Activated naive CD8-positive, alpha-beta T cell treated with anti-CD3 and anti-CD28 coated beads, Interleukin-2, amount 10 ng/mL, durations not matched to agents 7 days and 5 days (primary cell): Measurements from ENCODE around the gene GPR89A. TPM values are rescaled to one million over a fixed set of nuclear protein-coding genes. Genes with fewer than 3 reads are reported as not detected.
"Not testable (repeated sequence)": the region's sequence is repeated elsewhere in the genome, so short reads cannot be mapped to it uniquely, and the experiment has no call there.

Experiments used
- ATAC-seq: fragments of 150-1000 bp; cut with Tn5 transposase; one replicate; pipeline ENCODE4 v1.10.0; 2021; ENCODE audit warnings: low read depth, moderate library complexity
- POLR2A ChIA-PET: fragments of 350-600 bp; sonication (Branson Sonifier 250); formaldehyde crosslinking; loops from one replicate; lab custom pipeline; 2021; ENCODE audit warnings: antibody characterized with exemption; lab: Charles Lee
- DNase-seq: peaks from one replicate; pipeline ENCODE4 v3.0.0; 2021
- H3K27ac Mint-ChIP-seq: one replicate; pipeline ENCODE4 v1.8.0; 2022; ENCODE audit warnings: mild to moderate bottlenecking, mixed read lengths
- H3K27me3 Mint-ChIP-seq: one replicate; pipeline ENCODE4 v1.8.0; 2022; ENCODE audit warnings: mild to moderate bottlenecking, moderate library complexity, mixed read lengths
- H3K36me3 Mint-ChIP-seq: one replicate; pipeline ENCODE4 v1.8.0; 2021; ENCODE audit warnings: mild to moderate bottlenecking, mixed read lengths
- H3K4me1 Mint-ChIP-seq: one replicate; pipeline ENCODE4 v1.8.0; 2021; ENCODE audit warnings: mixed read lengths
- H3K4me3 Mint-ChIP-seq: one replicate; pipeline ENCODE4 v1.8.0; 2022; ENCODE audit warnings: mild to moderate bottlenecking, moderate library complexity, mixed read lengths
- H3K9me3 Mint-ChIP-seq: one replicate; pipeline ENCODE4 v1.8.0; 2021; ENCODE audit warnings: mixed read lengths
- total RNA-seq, 2 experiments: library from RNA; stranded (reverse); gene quantifications; one replicate each; pipeline ENCODE4 v1.2.3, GENCODE V29; 2021

The GPR89A gene
- total RNA-seq, 2 experiments from 2014 or later: 33.1 to 36.6 TPM

GRCh38 chr1:145641886-145642285, 34.1 kb downstream of the GPR89A start:
- DNase-seq, POLR2A ChIA-PET, H3K36me3 Mint-ChIP-seq, H3K4me3 Mint-ChIP-seq, H3K9me3 Mint-ChIP-seq, H3K4me1 Mint-ChIP-seq, H3K27me3 Mint-ChIP-seq, H3K27ac Mint-ChIP-seq: not testable (repeated sequence)
- ATAC-seq: peak; percentile 48

DNA sequence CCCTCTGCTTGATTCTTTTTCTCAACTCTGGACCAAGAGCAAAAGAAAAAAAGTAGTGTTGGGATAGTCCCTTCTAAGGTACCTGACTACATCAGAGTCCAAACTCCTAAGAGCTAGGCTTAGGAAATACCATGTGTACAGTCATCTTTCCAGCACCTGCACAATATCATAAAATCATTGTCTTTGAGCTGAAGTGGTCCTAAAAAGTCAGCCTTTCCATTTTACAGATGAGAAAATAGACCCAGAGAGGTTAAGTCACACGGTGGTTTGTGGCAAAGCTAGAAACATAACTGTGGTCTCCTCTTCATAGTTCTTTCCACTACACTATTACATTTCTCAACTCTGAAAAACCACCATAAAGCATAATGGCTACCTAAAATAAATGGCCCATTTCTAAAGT, 36.2 kb downstream of the GPR89A start:
- DNase-seq, H3K4me1 Mint-ChIP-seq, H3K36me3 Mint-ChIP-seq, H3K9me3 Mint-ChIP-seq, POLR2A ChIA-PET, H3K27me3 Mint-ChIP-seq, H3K27ac Mint-ChIP-seq, H3K4me3 Mint-ChIP-seq: not testable (repeated sequence)
- ATAC-seq: peak; percentile 52

DNA sequence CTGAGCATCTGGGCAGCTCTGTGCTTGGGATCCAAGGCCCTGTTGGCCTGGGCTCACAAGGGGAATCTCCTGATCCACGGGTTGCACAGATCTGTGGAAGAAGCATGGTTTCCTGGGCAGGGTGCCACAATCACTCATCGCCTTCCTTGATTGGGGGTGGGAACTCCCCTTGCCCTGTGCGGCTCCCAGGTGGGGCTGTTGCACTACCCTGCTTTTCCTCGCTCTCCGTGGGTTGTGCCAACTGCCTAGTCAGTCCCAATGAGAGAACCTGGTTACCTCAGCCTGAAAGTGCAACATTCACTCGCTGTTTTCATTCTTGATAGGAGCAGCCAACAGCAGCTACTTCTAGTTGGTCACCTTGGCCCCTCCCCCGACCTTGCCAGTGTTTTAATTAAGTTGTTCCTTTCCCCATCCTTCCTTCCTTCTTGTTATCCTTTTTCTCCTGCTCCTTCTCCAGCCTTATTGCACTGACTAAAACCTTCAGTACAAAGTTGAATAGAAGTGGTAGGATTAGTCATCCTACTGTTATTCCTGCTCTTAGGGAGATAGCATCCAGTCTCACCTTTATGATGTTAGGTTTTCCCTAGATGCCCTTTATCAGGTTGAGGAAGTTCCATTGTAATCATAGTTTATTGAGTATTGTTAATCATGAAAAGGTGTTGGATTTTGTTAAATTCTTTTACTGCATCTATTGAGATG, 48.6 kb downstream of the GPR89A start:
- DNase-seq, H3K27ac Mint-ChIP-seq, H3K9me3 Mint-ChIP-seq, H3K4me3 Mint-ChIP-seq, H3K27me3 Mint-ChIP-seq, POLR2A ChIA-PET, H3K4me1 Mint-ChIP-seq, ATAC-seq: not testable (repeated sequence)
- peaks cover 14% of the 10 kb centered on the region for H3K36me3 Mint-ChIP-seq

DNA sequence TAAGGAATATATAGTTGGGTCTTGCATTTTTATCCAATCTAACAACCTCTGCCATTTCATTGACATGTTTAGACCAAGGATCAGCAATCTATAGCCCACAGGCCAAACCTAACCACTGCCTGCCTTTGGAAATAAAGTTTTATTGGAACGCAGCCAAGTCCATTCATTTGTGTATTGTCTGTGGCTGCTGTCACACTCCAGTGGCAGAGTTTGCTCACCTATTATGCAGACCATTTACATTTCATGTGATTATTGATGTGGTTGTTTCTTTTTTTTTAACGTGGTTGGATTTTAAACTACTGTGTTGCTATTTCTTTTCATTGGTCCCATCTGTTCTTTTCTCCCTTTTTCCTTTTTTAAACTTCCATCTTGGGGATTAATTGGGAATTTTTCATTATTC, 54.7 kb downstream of the GPR89A start:
- ATAC-seq, H3K27me3 Mint-ChIP-seq, H3K4me3 Mint-ChIP-seq, POLR2A ChIA-PET, H3K4me1 Mint-ChIP-seq, DNase-seq, H3K27ac Mint-ChIP-seq, H3K9me3 Mint-ChIP-seq: not testable (repeated sequence)
- H3K36me3 Mint-ChIP-seq: peaks cover 16% of the 10 kb centered on the region

DNA sequence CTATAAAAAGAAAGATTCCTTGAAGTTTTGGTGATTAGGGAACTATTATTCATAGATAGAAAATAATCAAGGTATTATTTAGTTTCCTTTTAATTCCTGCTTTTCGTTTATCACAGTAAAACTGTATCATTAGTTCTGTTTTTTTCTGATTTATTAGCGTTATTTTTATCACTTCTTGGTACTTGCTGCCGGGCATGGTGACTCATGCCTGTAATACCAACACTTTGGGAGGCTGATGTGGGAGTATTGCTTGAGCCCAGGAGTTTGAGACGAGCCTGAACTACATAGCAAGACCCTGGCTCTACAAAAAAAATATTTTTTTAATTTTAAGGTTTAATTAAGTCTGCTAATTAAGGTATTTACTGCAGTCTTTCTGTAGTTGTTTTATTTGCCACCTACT, 57.2 kb downstream of the GPR89A start:
- H3K36me3 Mint-ChIP-seq: peaks cover 17% of the 10 kb centered on the region
- H3K9me3 Mint-ChIP-seq, ATAC-seq, H3K4me1 Mint-ChIP-seq, H3K27me3 Mint-ChIP-seq, DNase-seq, H3K27ac Mint-ChIP-seq, POLR2A ChIA-PET, H3K4me3 Mint-ChIP-seq: not testable (repeated sequence)

GRCh38 chr1:145670995-145671745, 63.4 kb downstream of the GPR89A start:
- DNase-seq, ATAC-seq: not testable (repeated sequence)

DNA sequence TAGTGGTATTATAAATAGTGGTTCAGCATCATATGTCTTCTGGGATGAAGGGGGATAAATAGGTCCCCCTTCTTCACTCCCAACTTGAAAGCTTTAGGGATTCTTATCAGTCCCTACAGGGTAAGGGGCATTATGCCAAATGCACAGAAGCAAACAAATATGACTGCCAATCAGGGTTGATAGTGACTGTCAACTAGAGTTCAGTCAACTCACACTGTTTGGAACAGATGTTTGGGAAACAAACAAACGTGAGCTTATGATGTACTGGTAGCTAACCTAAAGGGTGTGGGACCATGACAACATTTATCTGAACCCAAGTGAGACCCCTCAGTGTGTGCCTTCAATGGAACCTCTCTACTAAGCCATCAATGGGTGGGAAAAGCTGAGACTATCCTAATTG, 65.4 kb downstream of the GPR89A start:
- H3K4me1 Mint-ChIP-seq: peaks cover 12% of the 10 kb centered on the region
- ATAC-seq, DNase-seq, POLR2A ChIA-PET, H3K4me3 Mint-ChIP-seq, H3K9me3 Mint-ChIP-seq, H3K27me3 Mint-ChIP-seq, H3K27ac Mint-ChIP-seq, H3K36me3 Mint-ChIP-seq: not testable (repeated sequence)

More at GRCh38 chr1:145670995-145671745, 63.4 kb downstream of the GPR89A start:
- Mint-ChIP-seq H3K36me3 (peaks cover 19% of the 10 kb centered on the region), H3K4me1 (peaks cover 12% of the 10 kb centered on the region)
- H3K27me3 Mint-ChIP-seq, H3K4me3 Mint-ChIP-seq, POLR2A ChIA-PET, H3K27ac Mint-ChIP-seq, H3K9me3 Mint-ChIP-seq: not testable (repeated sequence)

DNA sequence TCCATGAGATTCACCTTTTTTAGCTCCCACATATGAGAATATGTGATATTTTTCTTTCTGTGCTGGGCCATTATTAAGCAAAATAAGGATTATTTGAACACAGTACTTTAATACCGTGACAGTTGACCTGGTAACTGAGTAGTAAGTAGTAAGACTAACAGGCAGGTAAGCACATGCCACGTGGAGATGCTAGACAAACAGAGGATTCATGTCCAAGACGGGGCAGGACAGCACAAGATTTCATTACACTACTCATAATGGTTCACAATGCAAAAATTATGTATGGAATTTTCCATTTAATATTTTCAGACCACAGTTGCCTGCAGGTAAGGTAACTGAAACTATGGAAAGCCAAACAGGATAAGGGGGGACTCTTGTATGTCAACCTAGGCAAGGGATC, 77.1 kb downstream of the GPR89A start:
- peaks cover 12% of the 10 kb centered on the region for H3K4me1 Mint-ChIP-seq
- POLR2A ChIA-PET, H3K9me3 Mint-ChIP-seq, ATAC-seq, DNase-seq, H3K4me3 Mint-ChIP-seq, H3K27me3 Mint-ChIP-seq, H3K27ac Mint-ChIP-seq: not testable (repeated sequence)
- peaks cover 12% of the 10 kb centered on the region for H3K36me3 Mint-ChIP-seq

GRCh38 chr1:145686078-145686477, 78.3 kb downstream of the GPR89A start:
- ATAC-seq, POLR2A ChIA-PET, H3K27me3 Mint-ChIP-seq, H3K4me3 Mint-ChIP-seq, H3K27ac Mint-ChIP-seq, DNase-seq, H3K9me3 Mint-ChIP-seq: not testable (repeated sequence)
- Mint-ChIP-seq H3K4me1 (peaks cover 22% of the 10 kb centered on the region), H3K36me3 (peaks cover 12% of the 10 kb centered on the region)

- no peak for ATAC-seq
- POLR2A ChIA-PET: no interaction called here
- Mint-ChIP-seq H3K4me3 (peak overlapping the region; percentile 3), H3K36me3 (peaks cover 10% of the 10 kb centered on the region), H3K27ac (peak overlapping the region; percentile 78), H3K4me1 (peaks cover 22% of the 10 kb centered on the region), H3K27me3 (no peaks in the 10 kb centered on the region), H3K9me3 (no peaks in the 10 kb centered on the region)
- no peak for DNase-seq
These were observed 80.5 kb downstream of the GPR89A start for GRCh38 chr1:145688328-145688727.

DNA sequence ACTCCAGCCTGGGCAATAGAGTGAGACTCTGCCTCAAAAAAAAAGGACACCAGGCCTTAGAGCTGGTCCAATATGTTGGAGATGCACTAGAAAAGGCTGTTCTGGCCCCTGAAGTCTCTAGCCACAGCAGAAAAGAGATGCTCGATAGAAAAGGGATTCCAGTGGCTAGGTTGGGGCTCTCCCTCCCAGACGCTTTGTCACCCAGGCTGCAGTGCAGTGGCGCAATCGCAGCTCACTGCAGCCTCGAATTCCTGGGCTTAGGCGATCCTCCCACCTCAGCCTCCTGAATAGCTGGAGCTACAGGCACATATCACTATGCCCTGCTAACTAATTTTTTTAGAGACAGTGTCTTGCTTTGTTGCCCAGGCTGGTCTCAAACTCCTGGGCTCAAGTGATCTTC, 81.1 kb downstream of the GPR89A start:
- ATAC-seq: no peak
- Mint-ChIP-seq H3K4me3 (no peak overlapping the region), H3K9me3 (peaks cover 1% of the 10 kb centered on the region), H3K36me3 (peaks cover 10% of the 10 kb centered on the region), H3K4me1 (peaks cover 22% of the 10 kb centered on the region), H3K27me3 (no peaks in the 10 kb centered on the region), H3K27ac (no peak overlapping the region)
- POLR2A ChIA-PET: interaction anchor here (1.2 kb wide), 1 partner anchor 10 kb away, joined by 3 read pairs; no protein-coding TSS in a partner anchor
- no peak for DNase-seq

GRCh38 chr1:145689922-145690321, 82.1 kb downstream of the GPR89A start:
- Mint-ChIP-seq H3K4me3 (peak overlapping the region; percentile 34), H3K36me3 (peaks cover 10% of the 10 kb centered on the region), H3K4me1 (peaks cover 22% of the 10 kb centered on the region), H3K27ac (peak overlapping the region; percentile 75), H3K27me3 (no peaks in the 10 kb centered on the region), H3K9me3 (peaks cover 1% of the 10 kb centered on the region)
- DNase-seq (no peak), ATAC-seq (no peak)
- POLR2A ChIA-PET: interaction anchor here (1.2 kb wide), 1 partner anchor 11 kb away, joined by 3 read pairs; no protein-coding TSS in a partner anchor

DNA sequence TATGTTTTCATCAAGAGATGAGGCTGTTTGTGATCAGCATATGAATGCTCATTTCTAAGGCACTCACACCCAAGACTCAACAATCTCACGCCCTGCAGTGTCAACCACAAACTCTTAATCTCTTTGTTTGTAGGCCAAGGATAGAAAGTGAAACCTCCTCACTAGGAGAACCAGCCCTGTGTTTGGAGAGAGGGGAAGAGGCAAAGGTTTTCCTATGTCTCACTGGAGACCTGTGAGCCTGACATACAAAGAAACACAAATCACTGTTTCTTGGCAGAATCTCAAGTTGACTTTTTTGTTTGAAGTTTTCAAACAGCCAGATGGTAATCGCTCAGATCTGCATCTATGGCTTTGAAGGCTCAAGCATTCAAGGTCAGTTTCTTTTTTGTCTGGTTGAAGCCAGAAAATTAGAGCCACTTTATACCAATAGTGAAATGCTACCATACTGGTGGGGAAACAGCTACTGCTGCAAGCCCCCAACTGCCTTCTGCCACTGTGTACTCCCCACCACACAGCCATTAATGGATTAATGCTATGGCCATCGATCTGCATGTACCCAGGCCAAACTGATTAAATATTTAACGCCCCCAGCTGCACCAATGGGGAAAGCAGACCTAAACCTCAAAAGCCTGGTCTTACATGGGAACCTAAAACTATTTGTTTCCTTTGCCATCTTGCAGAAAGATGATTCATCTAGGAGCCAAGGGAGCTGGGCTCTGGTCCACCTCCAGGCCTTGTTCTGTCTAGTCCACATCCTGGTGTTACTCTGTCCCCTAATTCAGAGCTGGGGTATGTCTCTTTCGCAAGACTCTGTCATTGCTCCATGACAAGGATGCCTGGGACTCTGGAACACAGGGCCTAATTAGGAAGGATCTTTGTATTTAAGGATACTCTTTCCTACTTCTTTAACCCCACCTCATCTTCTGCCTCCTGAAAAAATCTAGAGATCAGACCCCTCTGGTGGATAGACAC, 83.1 kb downstream of the GPR89A start:
- DNase-seq (no peak), ATAC-seq (peak; percentile 99)
- Mint-ChIP-seq H3K9me3 (peaks cover 1% of the 10 kb centered on the region), H3K27me3 (no peaks in the 10 kb centered on the region), H3K27ac (peak overlapping the region; percentile 75), H3K4me3 (peak overlapping the region; percentile 43), H3K36me3 (peaks cover 10% of the 10 kb centered on the region), H3K4me1 (peaks cover 22% of the 10 kb centered on the region)
- POLR2A ChIA-PET: no interaction called here
